IPS-15b (cell line): Measurements from ENCODE around the gene KIF5B.
"Not testable (repeated sequence)": the region's sequence is repeated elsewhere in the genome, so short reads cannot be mapped to it uniquely, and the experiment has no call there.

Source experiments
- H3K27me3 ChIP-seq: one replicate; pipeline ENCODE4 v1.6.1; 2013; ENCODE audit warnings: low read length; ENCODE audit not compliant: control insufficient read depth, insufficient read depth
- H3K36me3 ChIP-seq: one replicate; pipeline ENCODE4 v1.6.1; 2013; ENCODE audit warnings: low read length; ENCODE audit not compliant: control insufficient read depth, insufficient read depth
- H3K4me1 ChIP-seq: one replicate; pipeline ENCODE4 v1.6.1; 2013; ENCODE audit warnings: mild to moderate bottlenecking, low read length; ENCODE audit not compliant: control insufficient read depth, insufficient read depth
- H3K4me3 ChIP-seq: one replicate; pipeline ENCODE4 v1.5.1; 2013; ENCODE audit warnings: low read depth, low read length
- H3K9ac ChIP-seq: one replicate; pipeline ENCODE4 v1.6.1; 2013; ENCODE audit warnings: low read depth, mild to moderate bottlenecking, low read length
- H3K9me3 ChIP-seq: one replicate; pipeline ENCODE4 v1.6.1; 2013; ENCODE audit warnings: mild to moderate bottlenecking, low read length; ENCODE audit not compliant: control insufficient read depth, insufficient read depth

KIF5B gene

GRCh38 chr10:31975157-31975765 is 81.0 kb downstream of the KIF5B start:
- Histone ChIP-seq H3K36me3 (no peaks in the 10 kb centered on the region), H3K27me3 (no peaks in the 10 kb centered on the region), H3K9ac (no peak overlapping the region), H3K4me1 (peaks cover 6% of the 10 kb centered on the region), H3K9me3 (no peaks in the 10 kb centered on the region), H3K4me3 (no peak overlapping the region)

DNA sequence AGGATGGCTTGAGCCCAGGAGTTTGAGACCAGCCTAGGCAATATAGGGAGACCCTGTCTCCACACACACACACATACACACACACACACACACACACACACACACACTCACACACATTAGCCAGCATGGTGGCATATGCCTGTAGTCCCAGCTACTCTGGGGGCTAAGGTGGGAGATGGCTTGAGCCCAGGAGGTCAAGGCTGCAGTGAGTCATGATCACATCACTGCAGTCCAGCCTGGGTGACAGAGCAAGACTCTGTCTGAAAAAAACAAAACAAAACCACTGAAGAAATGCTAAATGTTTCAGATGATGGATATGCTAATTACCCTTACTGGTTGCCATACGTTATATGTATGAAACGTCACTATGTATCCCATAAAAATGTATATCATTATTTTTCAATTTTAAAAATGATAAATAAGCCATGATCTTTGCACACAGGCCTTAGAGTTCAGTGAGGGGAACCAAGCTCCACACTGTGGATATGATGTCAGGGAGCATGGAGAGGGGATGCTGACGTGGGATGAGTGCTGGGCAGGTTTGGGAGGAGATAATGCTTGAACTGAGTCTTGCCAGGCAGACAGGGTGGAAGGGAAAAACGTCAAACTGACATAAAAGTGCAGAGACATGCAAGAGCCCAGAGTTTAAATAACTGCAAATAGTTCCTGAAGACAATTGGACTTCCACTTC is 81.6 kb downstream of the KIF5B start:
- no peaks in the 10 kb centered on the region for H3K27me3 ChIP-seq
- H3K9me3 ChIP-seq: no peaks in the 10 kb centered on the region
- peaks cover 6% of the 10 kb centered on the region for H3K4me1 ChIP-seq
- no peak overlapping the region for H3K4me3 ChIP-seq
- H3K9ac ChIP-seq: no peak overlapping the region
- H3K36me3 ChIP-seq: no peaks in the 10 kb centered on the region

GRCh38 chr10:31972519-31973041 is 83.6 kb downstream of the KIF5B start:
- Histone ChIP-seq H3K27me3 (no peaks in the 10 kb centered on the region), H3K4me1 (peaks cover under 1% of the 10 kb centered on the region), H3K4me3 (no peak overlapping the region), H3K36me3 (no peaks in the 10 kb centered on the region), H3K9me3 (no peaks in the 10 kb centered on the region), H3K9ac (no peak overlapping the region)

DNA sequence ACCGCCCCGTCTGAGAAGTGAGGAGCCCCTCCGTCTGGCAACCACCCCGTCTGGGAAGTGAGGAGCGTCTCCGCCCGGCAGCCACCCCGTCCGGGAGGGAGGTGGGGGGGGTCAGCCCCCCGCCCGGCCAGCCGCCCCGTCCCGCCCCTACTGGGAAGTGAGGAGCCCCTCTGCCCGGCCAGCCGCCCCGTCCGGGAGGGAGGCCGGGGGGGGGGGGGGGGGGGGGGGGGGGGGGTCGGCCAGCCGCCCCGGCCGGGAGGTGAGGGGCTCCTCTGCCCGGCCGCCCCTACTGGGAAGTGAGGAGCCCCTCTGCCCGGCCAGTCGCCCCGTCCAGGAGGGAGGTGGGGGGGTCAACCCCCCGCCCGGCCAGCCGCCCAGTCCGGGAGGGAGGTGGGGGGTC is 86.4 kb downstream of the KIF5B start:
- not testable (repeated sequence) for H3K36me3 ChIP-seq, H3K4me3 ChIP-seq, H3K9me3 ChIP-seq, H3K9ac ChIP-seq, H3K4me1 ChIP-seq, H3K27me3 ChIP-seq

DNA sequence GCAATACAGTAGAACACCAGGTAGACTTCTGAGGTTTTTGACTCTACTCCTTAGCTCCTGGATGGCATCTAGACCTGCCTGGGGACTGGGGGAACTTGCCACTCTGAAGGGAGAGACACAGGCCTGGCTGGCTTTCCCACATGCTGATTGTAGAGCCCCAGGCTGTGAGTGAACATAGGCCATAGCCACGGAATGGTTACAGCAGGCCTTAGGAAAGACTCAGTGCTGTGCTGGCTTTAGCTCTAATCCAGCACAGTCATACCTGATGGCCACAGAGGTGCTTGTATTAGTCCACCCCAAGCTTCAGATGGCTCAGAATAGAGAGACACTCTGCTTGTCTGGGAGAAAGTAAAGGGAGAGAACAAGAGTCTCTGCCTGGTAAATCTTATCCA is 92.6 kb downstream of the KIF5B start:
- Histone ChIP-seq H3K27me3 (no peaks in the 10 kb centered on the region), H3K4me3 (no peak overlapping the region), H3K36me3 (no peaks in the 10 kb centered on the region), H3K9me3 (no peaks in the 10 kb centered on the region), H3K4me1 (no peaks in the 10 kb centered on the region), H3K9ac (no peak overlapping the region)

- Histone ChIP-seq H3K36me3 (no peaks in the 10 kb centered on the region), H3K4me1 (no peaks in the 10 kb centered on the region), H3K9me3 (no peaks in the 10 kb centered on the region), H3K4me3 (no peak overlapping the region), H3K27me3 (no peaks in the 10 kb centered on the region), H3K9ac (no peak overlapping the region)
Observed at GRCh38 chr10:31962826-31963588, 93.2 kb downstream of the KIF5B start.

DNA sequence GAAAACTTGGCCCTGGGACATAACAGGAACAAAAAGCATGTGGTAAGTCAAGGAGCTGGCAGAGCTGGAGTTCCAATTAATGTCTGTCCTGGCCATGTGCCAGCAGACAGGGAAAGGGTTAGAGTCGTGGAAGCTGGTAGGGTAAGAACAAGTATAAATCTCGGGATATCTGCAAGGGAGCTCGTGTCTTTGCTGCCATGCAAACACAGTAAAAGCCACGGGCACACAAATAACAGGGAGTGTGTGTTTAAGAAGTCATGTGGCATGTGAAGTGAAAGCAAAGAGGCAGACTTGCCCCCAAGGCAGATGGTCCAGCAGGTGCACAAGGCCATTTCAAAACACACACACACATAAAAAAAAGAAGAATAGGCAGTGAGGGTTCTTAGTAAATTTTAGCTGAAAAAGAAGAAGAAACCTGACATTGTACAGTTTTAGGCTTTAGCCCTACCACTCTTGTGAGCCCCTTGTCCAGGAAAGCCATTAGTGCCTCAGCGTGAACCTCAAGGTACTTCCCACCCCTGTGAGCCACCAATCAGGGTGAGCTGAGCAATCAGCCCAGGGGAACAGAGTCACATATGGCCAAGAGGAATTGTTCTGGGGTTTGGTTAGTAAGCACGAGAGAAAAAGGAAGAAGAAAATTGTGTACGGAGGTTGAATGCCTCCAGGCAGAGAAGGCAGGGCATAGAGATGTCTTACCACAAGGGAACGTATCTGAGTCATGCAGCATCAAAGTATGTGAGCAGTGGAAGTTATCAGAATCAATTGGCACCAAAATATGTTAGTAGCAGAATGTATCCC is 94.7 kb downstream of the KIF5B start:
- Histone ChIP-seq H3K36me3 (no peaks in the 10 kb centered on the region), H3K9me3 (no peaks in the 10 kb centered on the region), H3K4me3 (no peak overlapping the region), H3K9ac (no peak overlapping the region), H3K4me1 (no peaks in the 10 kb centered on the region), H3K27me3 (no peaks in the 10 kb centered on the region)

GRCh38 chr10:31959461-31960173 is 96.6 kb downstream of the KIF5B start:
- Histone ChIP-seq H3K9me3 (no peaks in the 10 kb centered on the region), H3K27me3 (no peaks in the 10 kb centered on the region), H3K36me3 (peaks cover 3% of the 10 kb centered on the region), H3K4me3 (no peak overlapping the region), H3K9ac (no peak overlapping the region), H3K4me1 (no peaks in the 10 kb centered on the region)
